ENCODE data around the gene KDM8. TPM values are rescaled to one million over a fixed set of nuclear protein-coding genes. Genes with fewer than 3 reads are reported as not detected.

Gene KDM8
- total RNA-seq, 3 donors from 2014 or later (not counting 1 experiment from before 2014, with no cell fraction given) = 11.4 to 17.9 (median 17.8) TPM

DNA sequence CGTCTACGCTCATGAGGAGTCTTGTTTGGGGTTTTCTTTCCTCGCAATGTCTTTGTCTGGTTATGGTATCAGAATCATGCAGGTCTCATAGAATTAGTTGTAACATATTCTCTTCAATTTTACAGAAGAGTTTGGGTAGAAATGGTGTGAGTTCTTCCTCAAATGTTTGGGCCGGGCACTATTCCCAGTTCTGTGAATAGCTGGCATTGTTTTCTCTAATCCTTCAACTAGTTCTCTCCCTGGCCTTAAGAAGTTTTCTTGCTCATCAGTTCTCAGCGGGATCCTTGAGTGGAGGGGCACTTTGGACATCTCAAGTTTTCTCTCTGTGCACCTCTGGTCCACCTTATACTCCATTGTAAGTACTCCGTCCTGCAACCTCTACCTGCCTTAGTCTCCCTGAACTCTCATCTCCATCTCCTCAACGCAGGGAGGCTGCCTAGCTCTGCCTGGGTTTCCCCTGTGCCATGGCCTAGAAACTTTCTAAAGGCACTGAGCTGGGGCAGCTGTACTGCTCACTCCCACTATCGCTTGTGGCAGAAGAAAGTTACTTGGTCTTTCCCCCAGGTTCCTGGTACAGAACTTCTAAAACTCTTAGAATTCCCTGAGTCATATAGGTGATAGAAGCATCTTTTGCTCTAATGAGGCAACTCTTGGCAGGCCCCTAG is 48.3 kb downstream of the KDM8 start:
- no peak overlapping the region for H3K4me3 ChIP-seq (ENCODE audit: low read length)
- intact Hi-C loops (cut with micrococcal nuclease) = no loop called here
- Mint-ChIP-seq H3K36me3 (peaks cover 15% of the 10 kb centered on the region), H3K27me3 (ENCODE audit: low read depth in 2 of 2) (no peaks in the 10 kb centered on the region), H3K4me3 (no peak overlapping the region), H3K4me1 (peaks cover 18 to 28% of the 10 kb centered on the region in 2 donors), H3K9me3 (no peaks in the 10 kb centered on the region), H3K27ac (peak overlapping the region in 1 of 2 donors; percentile 17)
- ATAC-seq = no peak
- no peaks in the 10 kb centered on the region for H3K9me3 ChIP-seq (ENCODE audit: control insufficient read depth, insufficient read depth, low read length)
- H3K4me1 ChIP-seq (ENCODE audit: control insufficient read depth, insufficient read depth, low read length) = peaks cover 17% of the 10 kb centered on the region
- DNase-seq = peak in 1 of 2 donors; percentile 2
- TF ChIP-seq, protein P1, sequence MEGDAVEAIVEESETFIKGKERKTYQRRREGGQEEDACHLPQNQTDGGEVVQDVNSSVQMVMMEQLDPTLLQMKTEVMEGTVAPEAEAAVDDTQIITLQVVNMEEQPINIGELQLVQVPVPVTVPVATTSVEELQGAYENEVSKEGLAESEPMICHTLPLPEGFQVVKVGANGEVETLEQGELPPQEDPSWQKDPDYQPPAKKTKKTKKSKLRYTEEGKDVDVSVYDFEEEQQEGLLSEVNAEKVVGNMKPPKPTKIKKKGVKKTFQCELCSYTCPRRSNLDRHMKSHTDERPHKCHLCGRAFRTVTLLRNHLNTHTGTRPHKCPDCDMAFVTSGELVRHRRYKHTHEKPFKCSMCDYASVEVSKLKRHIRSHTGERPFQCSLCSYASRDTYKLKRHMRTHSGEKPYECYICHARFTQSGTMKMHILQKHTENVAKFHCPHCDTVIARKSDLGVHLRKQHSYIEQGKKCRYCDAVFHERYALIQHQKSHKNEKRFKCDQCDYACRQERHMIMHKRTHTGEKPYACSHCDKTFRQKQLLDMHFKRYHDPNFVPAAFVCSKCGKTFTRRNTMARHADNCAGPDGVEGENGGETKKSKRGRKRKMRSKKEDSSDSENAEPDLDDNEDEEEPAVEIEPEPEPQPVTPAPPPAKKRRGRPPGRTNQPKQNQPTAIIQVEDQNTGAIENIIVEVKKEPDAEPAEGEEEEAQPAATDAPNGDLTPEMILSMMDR (IDR thresholded peaks at IDR 0.05) = no peak
- no peaks in the 10 kb centered on the region for H3K27me3 ChIP-seq (ENCODE audit: control insufficient read depth, insufficient read depth, low read length)
- 89% methylated on average over 7 of the region's 8 CpGs for WGBS (ENCODE audit: insufficient coverage)
- no peak overlapping the region for H3K27ac ChIP-seq (ENCODE audit: low read length)
- peaks cover 16% of the 10 kb centered on the region for H3K36me3 ChIP-seq (ENCODE audit: control insufficient read depth, insufficient read depth, low read length)

DNA sequence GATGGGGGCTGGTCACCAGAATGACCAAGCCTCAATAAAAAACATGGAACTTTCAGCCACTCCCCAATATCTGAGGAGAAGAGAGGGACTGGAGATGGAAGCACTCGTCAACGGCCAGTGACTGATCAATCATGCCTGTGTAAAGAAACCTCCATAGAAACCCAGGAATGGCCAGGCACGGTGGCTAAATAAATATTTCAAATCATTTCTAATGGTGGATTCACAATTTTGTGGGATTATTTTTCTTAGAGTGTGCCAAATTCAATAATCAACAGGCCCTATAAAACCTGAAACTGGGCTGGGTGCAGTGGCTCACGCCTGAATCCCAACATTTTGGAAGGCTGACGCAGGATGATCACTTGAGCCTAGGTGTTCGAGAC is 48.9 kb downstream of the KDM8 start:
- Mint-ChIP-seq H3K36me3 (peaks cover 15% of the 10 kb centered on the region), H3K27me3 (ENCODE audit: low read depth in 2 of 2) (no peaks in the 10 kb centered on the region), H3K27ac (peak overlapping the region in 1 of 2 donors; percentile 17), H3K4me3 (no peak overlapping the region), H3K4me1 (peaks cover 18 to 28% of the 10 kb centered on the region in 2 donors), H3K9me3 (no peaks in the 10 kb centered on the region)
- H3K36me3 ChIP-seq (ENCODE audit: control insufficient read depth, insufficient read depth, low read length) = peaks cover 21% of the 10 kb centered on the region
- H3K4me3 ChIP-seq (ENCODE audit: low read length) = no peak overlapping the region
- no peaks in the 10 kb centered on the region for H3K27me3 ChIP-seq (ENCODE audit: control insufficient read depth, insufficient read depth, low read length)
- 97% methylated on average over 5 of the region's 6 CpGs for WGBS (ENCODE audit: insufficient coverage)
- no peak for DNase-seq
- H3K4me1 ChIP-seq (ENCODE audit: control insufficient read depth, insufficient read depth, low read length) = peaks cover 17% of the 10 kb centered on the region
- TF ChIP-seq, protein P1 (IDR thresholded peaks at IDR 0.05) = no peak
- no peak for ATAC-seq
- H3K27ac ChIP-seq (ENCODE audit: low read length) = no peak overlapping the region
- no peaks in the 10 kb centered on the region for H3K9me3 ChIP-seq (ENCODE audit: control insufficient read depth, insufficient read depth, low read length)
- intact Hi-C loops (cut with micrococcal nuclease) = no loop called here

DNA sequence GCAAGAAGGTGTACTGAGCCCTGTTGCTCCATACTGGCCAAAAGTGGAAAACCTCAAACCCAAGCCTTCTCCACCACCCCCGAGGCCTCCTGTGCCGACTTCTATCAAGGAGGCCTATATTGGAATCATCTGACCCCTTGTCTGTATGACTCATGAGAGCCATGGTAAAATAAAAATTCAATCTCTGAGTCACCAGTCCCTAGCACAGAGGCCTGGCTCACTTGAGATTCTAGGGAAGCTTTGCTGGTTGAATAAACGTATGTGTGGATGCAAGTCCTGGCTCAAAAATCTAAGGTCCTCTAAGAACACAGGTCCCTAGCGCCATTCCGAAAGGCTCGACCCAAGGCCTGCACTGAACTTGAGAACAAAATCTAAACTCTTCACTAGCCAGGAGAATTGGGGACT is 50.2 kb downstream of the KDM8 start:
- Mint-ChIP-seq H3K9me3 (no peaks in the 10 kb centered on the region), H3K4me1 (peaks cover 18 to 28% of the 10 kb centered on the region in 2 donors), H3K36me3 (peaks cover 15% of the 10 kb centered on the region), H3K4me3 (no peak overlapping the region), H3K27me3 (ENCODE audit: low read depth in 2 of 2) (no peaks in the 10 kb centered on the region), H3K27ac (peak overlapping the region; percentile 83 to 85)
- no peak for ATAC-seq
- Histone ChIP-seq H3K27me3 (ENCODE audit: control insufficient read depth, insufficient read depth, low read length) (no peaks in the 10 kb centered on the region), H3K4me3 (ENCODE audit: low read length) (no peak overlapping the region), H3K36me3 (ENCODE audit: control insufficient read depth, insufficient read depth, low read length) (peaks cover 23% of the 10 kb centered on the region), H3K9me3 (ENCODE audit: control insufficient read depth, insufficient read depth, low read length) (no peaks in the 10 kb centered on the region), H3K27ac (ENCODE audit: low read length) (peak overlapping the region; percentile 32), H3K4me1 (ENCODE audit: control insufficient read depth, insufficient read depth, low read length) (peaks cover 17% of the 10 kb centered on the region)
- intact Hi-C loops (cut with micrococcal nuclease) = no loop called here
- no peak for DNase-seq
- WGBS (ENCODE audit: insufficient coverage) = 79% methylated on average over 6 of the region's 6 CpGs
- TF ChIP-seq, protein P1 (IDR thresholded peaks at IDR 0.05) = no peak
